OCI-LY1 (cell line): ENCODE results near the gene REX1BD.

Experiments used
- EZH2 ChIP-seq: fragments of 200-600 bp; sonication (generic), shearing (Covaris generic); IDR thresholded peaks from 2 replicates; pipeline ENCODE4 v1.8.0; 2017; ENCODE audit warnings: borderline replicate concordance, mixed run types, mild to moderate bottlenecking, antibody characterized with exemption, low read length, moderate library complexity, mixed read lengths
- TF ChIP-seq, protein P1 (sequence below): fragments of 200-600 bp; sonication (generic), shearing (Covaris generic); IDR thresholded peaks from 2 replicates; pipeline ENCODE4 v1.5.1; 2017; ENCODE audit warnings: mild to moderate bottlenecking, antibody characterized with exemption, low read length, moderate library complexity, mixed read lengths

DNA sequence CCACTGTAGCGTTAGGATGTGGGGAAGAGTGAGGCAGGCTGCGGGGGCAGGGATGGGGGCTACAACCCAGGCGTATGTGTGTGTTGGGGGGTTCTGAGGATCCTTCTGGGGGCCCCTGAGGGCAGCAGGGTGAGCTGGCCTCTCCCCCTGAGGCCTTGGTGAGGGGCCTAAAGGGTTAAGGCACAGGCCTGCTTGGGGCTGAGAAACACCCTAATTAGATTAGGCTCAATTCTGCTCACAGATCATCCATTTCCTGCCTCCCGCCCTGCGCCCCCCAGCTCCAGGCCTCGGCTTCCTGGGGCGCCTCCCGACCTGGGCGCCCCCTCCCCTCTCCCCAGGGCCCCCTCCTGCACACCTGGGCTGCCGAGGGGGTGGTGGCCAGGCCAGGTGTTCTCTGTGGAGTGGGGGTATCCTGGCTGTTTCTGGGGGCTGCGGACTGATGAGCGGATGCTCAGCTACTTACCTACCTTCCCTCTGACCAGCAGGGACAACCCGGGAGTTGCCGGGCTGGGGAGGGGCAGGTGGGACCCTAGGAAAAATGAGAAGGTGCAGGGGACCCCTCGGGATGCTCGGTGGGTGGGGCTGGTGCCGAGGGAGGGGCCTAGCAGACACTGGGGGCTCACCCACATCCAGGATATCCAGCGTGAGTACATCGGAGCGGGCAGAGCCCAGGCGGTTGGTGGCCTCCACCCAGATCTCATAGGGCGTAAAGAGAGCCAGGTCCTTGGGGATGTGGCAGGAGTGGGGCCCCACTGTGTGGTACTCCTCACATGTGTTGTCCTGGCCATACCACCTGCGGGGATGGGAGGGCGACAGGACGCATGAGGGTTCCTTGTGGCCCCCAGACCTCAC, 9.4 kb downstream of the REX1BD start:
- TF ChIP-seq, protein P1, sequence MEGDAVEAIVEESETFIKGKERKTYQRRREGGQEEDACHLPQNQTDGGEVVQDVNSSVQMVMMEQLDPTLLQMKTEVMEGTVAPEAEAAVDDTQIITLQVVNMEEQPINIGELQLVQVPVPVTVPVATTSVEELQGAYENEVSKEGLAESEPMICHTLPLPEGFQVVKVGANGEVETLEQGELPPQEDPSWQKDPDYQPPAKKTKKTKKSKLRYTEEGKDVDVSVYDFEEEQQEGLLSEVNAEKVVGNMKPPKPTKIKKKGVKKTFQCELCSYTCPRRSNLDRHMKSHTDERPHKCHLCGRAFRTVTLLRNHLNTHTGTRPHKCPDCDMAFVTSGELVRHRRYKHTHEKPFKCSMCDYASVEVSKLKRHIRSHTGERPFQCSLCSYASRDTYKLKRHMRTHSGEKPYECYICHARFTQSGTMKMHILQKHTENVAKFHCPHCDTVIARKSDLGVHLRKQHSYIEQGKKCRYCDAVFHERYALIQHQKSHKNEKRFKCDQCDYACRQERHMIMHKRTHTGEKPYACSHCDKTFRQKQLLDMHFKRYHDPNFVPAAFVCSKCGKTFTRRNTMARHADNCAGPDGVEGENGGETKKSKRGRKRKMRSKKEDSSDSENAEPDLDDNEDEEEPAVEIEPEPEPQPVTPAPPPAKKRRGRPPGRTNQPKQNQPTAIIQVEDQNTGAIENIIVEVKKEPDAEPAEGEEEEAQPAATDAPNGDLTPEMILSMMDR = no peak
- TF ChIP-seq EZH2 = no peak
